Ishikawa (cell line): ENCODE results near the gene BMPR1A.

Experiments
- CEBPB ChIP-seq: IDR thresholded peaks from 2 replicates; pipeline ENCODE4 v1.6.1; 2012
- CREB1 ChIP-seq: IDR thresholded peaks from 2 replicates; pipeline ENCODE4 v1.6.1; 2012; ENCODE audit warnings: low read depth
- EGR1 ChIP-seq: IDR thresholded peaks from 2 replicates; pipeline ENCODE4 v1.6.1; 2012
- EP300 ChIP-seq: IDR thresholded peaks from 2 replicates; pipeline ENCODE4 v1.6.1; 2012; ENCODE audit warnings: borderline replicate concordance
- FOXM1 ChIP-seq: IDR thresholded peaks from 2 replicates; pipeline ENCODE4 v1.6.1; 2012; ENCODE audit warnings: low read depth, borderline replicate concordance
- NFIC ChIP-seq: IDR thresholded peaks from 2 replicates; pipeline ENCODE4 v1.6.1; 2012
- RAD21 ChIP-seq: IDR thresholded peaks from 2 replicates; pipeline ENCODE4 v1.6.1; 2012; ENCODE audit warnings: low read depth
- TAF1 ChIP-seq: IDR thresholded peaks from 2 replicates; pipeline ENCODE4 v1.6.1; 2012; ENCODE audit warnings: low read depth, mild to moderate bottlenecking
- TCF12 ChIP-seq: IDR thresholded peaks from 2 replicates; pipeline ENCODE4 v1.6.1; 2012; ENCODE audit warnings: low read depth
- TEAD4 ChIP-seq: IDR thresholded peaks from 2 replicates; pipeline ENCODE4 v1.6.1; 2012
- YY1 ChIP-seq: IDR thresholded peaks from 2 replicates; pipeline ENCODE4 v1.6.1; 2012; ENCODE audit warnings: low read depth
- TF ChIP-seq, protein P1 (sequence below): IDR thresholded peaks from 2 replicates; pipeline ENCODE4 v1.6.1; 2012
- TF ChIP-seq, protein P2 (sequence below): IDR thresholded peaks from 2 replicates; pipeline ENCODE4 v1.6.1; 2012
- TF ChIP-seq, protein P3 (sequence below): IDR thresholded peaks from 2 replicates; pipeline ENCODE4 v1.6.1; 2012; ENCODE audit warnings: low read depth, mild to moderate bottlenecking

DNA sequence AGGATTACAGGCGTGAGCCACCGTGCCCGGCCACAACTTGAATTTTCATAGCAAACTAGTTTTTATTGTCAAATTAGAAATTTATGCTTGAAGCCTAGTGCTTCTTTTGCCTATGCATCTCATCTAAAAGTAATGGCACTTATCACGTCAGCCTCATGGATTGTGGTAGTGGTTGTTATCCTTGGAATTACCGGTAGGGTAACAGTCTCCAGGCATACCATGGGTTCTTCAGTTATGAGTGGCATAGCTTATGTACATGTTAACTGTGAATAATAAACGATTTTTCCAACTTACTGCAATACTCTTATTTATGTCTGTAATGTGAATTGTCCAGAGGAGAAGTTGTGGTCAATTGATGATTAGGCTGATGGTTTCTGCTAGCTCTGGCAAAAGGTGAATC, 63.1 kb downstream of the BMPR1A start:
- TF ChIP-seq NFIC (no peak), TCF12 (no peak), RAD21 (no peak), FOXM1 (no peak), EGR1 (no peak), TEAD4 (no peak), EP300 (no peak), CEBPB (no peak), YY1 (no peak), CREB1 (no peak), TAF1 (no peak)
- TF ChIP-seq, protein P1, sequence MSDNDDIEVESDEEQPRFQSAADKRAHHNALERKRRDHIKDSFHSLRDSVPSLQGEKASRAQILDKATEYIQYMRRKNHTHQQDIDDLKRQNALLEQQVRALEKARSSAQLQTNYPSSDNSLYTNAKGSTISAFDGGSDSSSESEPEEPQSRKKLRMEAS = no peak
- TF ChIP-seq, protein P2, sequence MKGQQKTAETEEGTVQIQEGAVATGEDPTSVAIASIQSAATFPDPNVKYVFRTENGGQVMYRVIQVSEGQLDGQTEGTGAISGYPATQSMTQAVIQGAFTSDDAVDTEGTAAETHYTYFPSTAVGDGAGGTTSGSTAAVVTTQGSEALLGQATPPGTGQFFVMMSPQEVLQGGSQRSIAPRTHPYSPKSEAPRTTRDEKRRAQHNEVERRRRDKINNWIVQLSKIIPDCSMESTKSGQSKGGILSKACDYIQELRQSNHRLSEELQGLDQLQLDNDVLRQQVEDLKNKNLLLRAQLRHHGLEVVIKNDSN = no peak
- TF ChIP-seq, protein P3, sequence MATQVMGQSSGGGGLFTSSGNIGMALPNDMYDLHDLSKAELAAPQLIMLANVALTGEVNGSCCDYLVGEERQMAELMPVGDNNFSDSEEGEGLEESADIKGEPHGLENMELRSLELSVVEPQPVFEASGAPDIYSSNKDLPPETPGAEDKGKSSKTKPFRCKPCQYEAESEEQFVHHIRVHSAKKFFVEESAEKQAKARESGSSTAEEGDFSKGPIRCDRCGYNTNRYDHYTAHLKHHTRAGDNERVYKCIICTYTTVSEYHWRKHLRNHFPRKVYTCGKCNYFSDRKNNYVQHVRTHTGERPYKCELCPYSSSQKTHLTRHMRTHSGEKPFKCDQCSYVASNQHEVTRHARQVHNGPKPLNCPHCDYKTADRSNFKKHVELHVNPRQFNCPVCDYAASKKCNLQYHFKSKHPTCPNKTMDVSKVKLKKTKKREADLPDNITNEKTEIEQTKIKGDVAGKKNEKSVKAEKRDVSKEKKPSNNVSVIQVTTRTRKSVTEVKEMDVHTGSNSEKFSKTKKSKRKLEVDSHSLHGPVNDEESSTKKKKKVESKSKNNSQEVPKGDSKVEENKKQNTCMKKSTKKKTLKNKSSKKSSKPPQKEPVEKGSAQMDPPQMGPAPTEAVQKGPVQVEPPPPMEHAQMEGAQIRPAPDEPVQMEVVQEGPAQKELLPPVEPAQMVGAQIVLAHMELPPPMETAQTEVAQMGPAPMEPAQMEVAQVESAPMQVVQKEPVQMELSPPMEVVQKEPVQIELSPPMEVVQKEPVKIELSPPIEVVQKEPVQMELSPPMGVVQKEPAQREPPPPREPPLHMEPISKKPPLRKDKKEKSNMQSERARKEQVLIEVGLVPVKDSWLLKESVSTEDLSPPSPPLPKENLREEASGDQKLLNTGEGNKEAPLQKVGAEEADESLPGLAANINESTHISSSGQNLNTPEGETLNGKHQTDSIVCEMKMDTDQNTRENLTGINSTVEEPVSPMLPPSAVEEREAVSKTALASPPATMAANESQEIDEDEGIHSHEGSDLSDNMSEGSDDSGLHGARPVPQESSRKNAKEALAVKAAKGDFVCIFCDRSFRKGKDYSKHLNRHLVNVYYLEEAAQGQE = no peak
